HG02759 (cell line): ENCODE results near the gene ZCWPW2.

ENCODE experiments used
- ATAC-seq: cut with Tn5 transposase; IDR thresholded peaks from one replicate; pipeline ENCODE4 v1.9.1; 2021; ENCODE audit warnings: mild to moderate bottlenecking, moderate library complexity; ENCODE audit not compliant: unreplicated experiment

The ZCWPW2 gene

GRCh38 chr3:28569357-28569756 is 220.8 kb downstream of the ZCWPW2 start:
- no peak for ATAC-seq

- ATAC-seq, result no peak
These were observed 225.5 kb downstream of the ZCWPW2 start for GRCh38 chr3:28574036-28574435.

DNA sequence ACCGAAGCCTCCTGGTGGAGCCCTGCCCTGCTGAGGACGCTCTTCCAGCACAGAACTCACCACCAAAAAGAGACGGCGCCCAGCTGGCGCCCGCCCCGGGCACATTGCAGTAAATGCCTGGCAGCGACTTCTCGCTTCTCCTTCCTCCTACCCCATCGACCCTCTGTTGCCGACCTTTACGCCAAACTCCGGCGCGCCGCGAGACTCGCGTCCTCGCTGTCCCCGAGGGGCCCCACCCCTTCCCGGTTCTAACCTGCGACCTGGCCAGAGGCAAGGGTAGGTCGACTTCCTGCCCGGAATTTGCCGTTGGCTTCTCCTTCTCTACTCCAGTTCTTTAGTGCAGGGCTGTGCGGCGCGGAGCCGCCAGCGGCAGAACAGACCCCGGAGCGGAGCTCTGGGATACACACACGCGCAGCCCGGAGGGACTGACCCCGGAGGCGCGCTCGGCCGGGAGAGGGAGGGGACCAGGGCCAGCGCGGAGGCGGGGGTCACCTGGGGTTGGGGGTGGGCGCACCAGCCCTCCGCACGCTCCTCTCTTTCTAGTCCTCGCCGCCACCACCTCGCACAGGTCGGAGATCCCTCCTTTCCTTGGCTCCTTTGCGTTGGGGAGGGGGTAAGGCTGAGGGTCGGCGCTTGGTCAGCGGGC is 226.7 kb downstream of the ZCWPW2 start:
- no peak for ATAC-seq
